C1 segment of cervical spinal cord (tissue), 14 donors: ENCODE results near the gene USP3.
A peak's percentile ranks its signal among the peaks of the same experiment; 100 is the strongest.
"Not testable (repeated sequence)": the region's sequence is repeated elsewhere in the genome, so short reads cannot be mapped to it uniquely, and the experiment has no call there.

ENCODE experiments used
- DNase-seq, 14 donors: peaks; one replicate each; lab custom pipeline; 2025; lab: John Stamatoyannopoulos, UW

Gene USP3

GRCh38 chr15:63605036-63605435 is 100.6 kb downstream of the USP3 start:
- DNase-seq = no peak

- no peak for DNase-seq
Observed at GRCh38 chr15:63605816-63606215, 101.4 kb downstream of the USP3 start.

DNA sequence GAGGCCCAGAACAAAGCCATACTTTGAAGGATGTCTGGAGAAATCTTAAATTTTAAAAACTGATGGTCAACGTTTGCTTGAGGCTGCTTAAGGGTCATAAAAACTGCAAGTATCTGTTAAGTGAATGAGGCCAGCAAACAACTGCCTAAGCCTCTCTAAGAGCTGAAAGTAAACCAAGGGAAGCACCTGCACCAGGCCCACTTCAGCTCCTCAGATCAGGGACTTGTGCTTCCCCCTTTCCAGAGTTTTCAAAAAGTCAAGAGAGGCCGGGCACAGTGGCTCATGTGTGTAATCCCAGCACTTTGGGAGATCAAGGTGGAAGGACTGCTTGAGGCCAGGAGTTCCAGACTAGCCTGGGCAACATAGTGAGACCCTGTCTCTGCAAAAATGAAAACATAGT is 101.9 kb downstream of the USP3 start:
- no peak for DNase-seq

- no peak for DNase-seq
Observed at GRCh38 chr15:63608989-63609388, 104.6 kb downstream of the USP3 start.

GRCh38 chr15:63609448-63609847 is 105.1 kb downstream of the USP3 start:
- no peak for DNase-seq

DNA sequence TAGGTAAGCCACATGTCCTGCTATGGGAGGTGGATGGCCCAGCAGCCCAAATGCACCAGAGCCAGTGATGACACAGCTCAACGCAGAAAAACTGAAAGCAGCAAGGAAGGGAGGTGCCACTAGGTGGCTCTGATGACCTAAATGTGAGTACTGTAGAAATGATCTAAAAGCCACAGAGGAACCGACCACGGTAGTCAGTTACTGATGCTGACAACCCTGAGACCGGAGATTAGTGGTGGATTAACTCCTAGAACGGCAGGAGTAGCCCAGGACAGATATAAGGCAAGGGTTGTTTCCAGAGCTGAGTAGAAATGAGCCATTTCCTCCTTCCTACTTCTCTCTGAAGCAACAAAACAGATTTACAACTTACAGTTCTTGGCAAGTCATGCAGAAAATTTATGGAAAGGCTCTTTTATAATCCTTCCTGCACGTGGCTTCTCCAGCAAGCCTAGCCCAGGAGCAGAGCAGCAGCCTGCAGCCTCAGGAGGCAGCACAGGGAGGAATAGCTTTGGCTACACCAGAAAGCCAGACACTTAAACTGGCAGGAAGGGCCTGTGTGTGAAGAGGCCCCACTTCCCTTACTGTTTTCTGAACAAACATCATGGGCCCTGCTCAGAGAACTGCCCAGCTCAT is 105.9 kb downstream of the USP3 start:
- DNase-seq = peak in 12 of 14 donors; percentile 28 to 89 (median 57)

DNA sequence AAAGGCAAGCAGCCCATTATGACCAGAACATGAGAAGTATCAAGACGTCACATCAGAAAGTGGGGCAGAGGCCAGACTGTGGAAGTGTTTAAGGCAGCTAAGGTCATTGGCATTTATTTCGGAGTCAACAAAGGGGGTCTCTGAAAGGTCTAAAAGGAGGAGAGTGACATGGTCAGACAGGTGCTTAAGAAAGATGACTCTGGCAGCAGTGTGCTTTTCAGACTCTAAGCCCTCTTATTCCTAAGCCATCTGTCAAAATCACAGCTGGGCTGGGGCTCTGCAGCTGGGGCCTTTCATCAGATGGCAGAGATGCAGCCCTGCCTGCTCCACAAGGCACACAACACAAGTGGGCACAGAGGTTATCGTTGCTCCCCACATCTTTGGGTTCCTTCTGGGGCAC is 106.8 kb downstream of the USP3 start:
- peak in 3 of 14 donors; percentile 21 to 44 (median 25) for DNase-seq

DNA sequence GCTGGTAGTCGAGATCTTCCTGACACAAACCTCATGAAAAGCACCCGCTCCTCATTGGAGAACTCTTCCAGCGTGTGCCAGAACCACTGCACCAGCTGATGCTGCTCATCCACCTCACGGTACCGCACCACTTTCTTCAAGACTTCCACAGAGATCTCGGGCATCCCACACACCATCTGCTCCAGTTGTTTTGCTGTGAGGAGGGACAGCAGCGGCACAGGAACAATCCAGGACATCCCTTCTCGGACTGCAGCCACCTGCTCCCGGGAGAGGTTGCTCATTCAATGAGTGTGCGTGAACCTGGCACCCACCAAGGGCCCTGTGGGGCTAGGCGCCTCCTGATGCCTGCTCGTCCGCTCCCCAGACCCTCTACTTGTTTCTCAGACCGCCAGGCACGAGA is 107.9 kb downstream of the USP3 start:
- no peak for DNase-seq

DNA sequence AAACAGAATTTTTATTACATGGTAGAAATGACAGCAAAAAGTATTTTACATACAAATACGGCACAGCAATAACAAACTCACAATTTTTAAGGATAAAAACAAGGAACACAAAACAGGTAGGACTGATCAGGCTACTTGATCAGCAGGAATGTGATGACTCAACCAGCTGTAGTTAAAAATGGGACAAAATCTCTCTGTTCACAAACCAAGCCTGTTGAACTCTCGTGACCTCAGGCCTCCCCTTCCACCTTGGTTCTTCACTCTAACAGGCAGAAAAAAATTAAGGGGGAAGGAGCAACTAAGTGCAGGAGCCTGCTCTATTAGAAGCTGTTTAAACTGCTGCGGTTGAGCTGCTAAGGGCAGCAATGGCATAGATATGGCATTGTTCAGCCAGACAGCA is 111.5 kb downstream of the USP3 start:
- no peak for DNase-seq

DNA sequence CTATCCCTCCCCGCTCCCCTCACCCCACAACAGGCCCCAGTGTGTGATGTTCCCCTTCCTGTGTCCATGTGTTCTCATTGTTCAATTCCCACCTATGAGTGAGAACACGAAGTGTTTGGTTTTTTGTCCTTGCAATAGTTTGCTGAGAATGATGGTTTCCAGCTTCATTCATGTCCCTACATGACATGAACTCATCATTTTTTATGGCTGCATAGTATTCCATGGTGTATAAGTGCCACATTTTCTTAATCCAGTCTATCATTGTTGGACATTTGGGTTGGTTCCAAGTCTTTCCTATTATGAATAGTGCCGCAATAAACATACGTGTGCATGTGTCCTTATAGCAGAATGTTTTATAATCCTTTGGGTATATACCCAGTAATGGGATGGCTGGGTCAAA is 112.8 kb downstream of the USP3 start:
- DNase-seq = not testable (repeated sequence)

- DNase-seq = not testable (repeated sequence)
Observed at GRCh38 chr15:63617627-63618026, 113.2 kb downstream of the USP3 start.

DNA sequence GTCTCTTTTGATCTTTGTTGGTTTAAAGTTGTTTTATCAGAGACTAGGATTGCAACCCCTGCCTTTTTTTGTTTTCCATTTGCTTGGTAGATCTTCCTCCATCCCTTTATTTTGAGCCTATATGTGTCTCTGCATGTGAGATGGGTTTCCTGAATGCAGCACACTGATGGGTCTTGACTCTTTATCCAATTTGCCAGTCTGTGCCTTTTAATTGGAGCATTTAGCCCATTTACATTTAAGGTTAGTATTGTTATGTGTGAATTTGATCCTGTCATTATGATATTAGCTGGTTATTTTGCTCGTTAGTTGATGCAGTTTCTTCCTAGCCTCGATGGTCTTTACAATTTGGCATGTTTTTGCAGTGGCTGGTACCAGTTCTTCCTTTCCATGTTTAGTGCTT is 116.4 kb downstream of the USP3 start:
- not testable (repeated sequence) for DNase-seq

DNA sequence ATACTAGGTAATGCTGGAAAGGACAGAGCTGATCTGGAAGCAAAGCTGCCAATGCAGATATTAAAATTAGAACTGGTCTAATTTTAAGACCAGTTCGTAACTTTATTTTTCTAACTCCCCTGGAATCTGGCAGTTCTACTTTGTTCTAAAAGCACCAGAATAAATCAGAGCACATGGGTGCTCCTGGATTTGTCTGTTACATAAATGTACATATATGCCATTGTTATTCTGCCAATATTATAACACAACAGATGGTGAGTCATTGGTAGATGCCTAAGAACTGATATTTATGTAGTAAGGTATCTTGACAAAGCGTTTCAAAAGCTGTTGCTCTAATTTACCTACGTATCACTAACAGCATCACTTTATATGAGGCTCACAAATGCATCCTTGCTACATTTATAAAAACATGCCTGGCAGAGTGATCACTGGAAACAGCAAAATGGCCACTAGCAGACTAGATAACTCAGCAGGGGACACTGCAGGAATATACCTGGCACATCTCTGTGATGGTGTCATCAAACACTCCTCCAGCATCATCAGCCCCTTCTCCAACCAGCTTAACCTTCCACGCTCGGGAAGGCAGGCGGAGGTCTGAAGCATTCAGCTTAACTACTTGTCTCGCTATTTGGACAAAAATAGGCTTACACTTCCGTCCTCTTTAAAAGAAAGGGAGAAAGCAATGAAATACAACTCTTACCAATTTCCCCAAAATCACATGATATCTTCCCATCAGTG is 119.0 kb downstream of the USP3 start:
- DNase-seq = peak in 1 of 14 donors; percentile 88

GRCh38 chr15:63626955-63627354 is 122.6 kb downstream of the USP3 start:
- DNase-seq = no peak

DNA sequence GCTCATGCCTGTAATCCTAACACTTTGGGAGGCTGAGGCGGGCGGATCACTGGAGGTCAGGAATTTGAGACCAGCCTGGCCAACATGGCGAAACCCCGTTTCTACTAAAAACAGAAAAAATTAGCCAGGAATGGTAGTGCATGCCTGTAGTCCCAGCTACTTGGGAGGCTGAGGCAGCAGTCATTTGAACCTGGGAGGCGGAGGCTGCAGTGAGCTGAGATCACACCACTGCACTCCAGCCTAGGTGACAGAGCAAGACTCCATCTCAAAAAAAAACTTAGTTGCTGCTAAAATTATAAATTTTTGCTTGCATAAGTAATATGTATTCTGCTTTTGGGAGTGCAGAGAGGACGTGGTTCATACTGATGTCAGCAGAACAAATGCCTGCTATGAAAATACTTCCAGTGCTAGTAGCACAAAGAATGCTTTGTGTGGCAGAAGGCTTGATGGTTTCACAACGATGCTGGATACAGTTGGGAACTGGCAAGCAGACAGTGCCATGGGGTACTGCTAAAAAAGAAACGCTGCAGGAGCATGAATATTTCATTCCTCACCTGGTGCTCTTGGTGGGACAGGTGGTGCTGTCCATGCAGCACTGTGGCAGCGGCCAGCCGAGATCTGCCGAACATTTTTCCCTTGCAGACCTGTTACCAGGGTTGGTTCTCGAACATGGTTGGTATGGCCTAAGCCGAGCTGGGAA is 123.9 kb downstream of the USP3 start:
- peak in 5 of 14 donors; percentile 8 to 87 (median 39) for DNase-seq

GRCh38 chr15:63630036-63630751 is 125.8 kb downstream of the USP3 start:
- peak in 1 of 14 donors; percentile 31 for DNase-seq

DNA sequence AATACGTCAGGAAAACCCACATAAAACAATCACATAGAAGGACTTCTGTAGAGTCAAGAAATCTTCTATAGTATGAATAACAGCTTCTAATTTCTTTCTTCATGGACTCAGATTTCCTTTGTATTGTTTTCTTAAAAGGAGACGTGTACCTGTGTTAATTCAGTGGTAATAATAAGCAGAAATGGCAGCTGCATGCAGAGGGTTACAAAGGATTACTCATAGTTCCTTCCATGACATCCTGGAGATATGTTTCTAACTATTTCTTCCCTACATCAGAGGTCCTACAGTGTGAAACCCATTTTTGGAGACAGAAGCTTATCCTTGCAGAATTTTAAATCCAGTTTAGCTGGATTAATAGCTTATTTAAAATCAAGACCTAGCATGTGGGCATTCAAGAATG is 128.9 kb downstream of the USP3 start:
- no peak for DNase-seq

DNA sequence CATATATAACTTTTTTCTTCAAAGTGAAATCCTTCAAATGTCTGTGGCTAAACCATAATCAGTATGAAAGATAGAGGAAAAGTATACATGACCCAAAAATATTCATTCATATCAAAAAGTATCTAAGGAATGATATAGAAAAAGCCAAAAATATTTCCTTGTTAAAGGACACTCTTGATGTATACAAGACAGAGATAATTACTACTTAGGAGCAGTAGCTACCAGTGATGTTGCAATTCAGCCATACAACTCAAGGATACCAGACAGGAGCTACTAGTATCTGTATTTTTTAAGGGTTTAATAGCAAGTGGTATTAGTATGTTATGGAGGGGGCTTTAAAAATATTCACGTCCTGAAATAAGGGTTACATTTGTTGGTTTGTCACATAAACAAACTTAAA is 129.8 kb downstream of the USP3 start:
- DNase-seq = no peak

DNA sequence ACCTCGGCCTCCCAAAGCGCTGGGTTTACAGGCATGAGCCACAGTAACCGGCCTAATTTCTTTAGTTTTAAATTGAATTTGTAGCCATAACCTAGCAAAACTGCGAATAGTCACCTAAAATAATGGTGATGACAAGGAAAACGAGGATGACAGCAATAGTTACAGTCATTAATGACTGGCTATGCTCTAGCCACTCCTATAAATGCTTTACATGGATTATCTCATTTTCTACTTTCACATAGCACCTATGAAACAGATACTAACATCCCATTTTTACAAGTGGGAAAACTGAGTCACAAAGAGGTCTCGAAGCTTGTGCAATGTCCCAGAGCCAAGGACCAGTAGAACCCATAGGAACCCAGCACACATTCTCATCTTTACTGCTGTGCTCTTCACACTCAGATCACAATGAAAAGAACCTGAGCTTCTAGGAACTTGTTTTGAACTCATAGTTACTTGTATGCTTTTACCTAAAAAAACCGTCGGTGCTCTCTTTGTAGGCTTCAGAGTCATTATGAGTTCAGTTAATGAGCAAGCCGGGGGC is 132.2 kb downstream of the USP3 start:
- DNase-seq = no peak

DNA sequence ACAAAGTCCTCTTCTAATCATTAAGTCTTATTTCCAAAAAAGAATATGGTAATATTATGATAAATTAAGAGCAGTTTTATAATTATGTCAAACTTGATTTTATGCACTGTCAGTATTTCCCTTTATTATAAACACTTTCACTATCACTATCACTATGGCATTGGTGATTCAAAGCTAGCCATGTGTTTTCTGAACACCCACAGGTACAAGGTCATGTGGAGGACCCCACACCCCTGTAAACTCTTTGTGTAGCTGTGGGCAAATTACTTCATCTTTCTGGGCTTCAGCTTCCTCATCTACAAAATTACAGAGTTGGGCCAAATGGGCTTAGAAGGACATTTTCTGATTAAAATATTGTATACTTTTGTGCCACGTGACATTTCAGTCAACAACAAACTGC is 134.4 kb downstream of the USP3 start:
- DNase-seq = no peak

GRCh38 chr15:63640146-63640545 is 135.8 kb downstream of the USP3 start:
- DNase-seq = no peak
